Fibroblast of skin of back (primary cell): ENCODE measurements around the gene TRMT6. TPM values are rescaled to one million over a fixed set of nuclear protein-coding genes. Genes with fewer than 3 reads are reported as not detected.

Source experiments
- DNase-seq: peaks from one replicate; pipeline ENCODE4 v3.0.0-alpha.2; 2013
- polyA plus RNA-seq, 2 experiments: library from polyadenylated mRNA; unstranded; fragments of 120-200 nt; gene quantifications; one replicate each; pipeline ENCODE4 v1.2.1, GENCODE V29; 2013; ENCODE audit not compliant: insufficient read length in 2 of 2

The TRMT6 gene, protein sequence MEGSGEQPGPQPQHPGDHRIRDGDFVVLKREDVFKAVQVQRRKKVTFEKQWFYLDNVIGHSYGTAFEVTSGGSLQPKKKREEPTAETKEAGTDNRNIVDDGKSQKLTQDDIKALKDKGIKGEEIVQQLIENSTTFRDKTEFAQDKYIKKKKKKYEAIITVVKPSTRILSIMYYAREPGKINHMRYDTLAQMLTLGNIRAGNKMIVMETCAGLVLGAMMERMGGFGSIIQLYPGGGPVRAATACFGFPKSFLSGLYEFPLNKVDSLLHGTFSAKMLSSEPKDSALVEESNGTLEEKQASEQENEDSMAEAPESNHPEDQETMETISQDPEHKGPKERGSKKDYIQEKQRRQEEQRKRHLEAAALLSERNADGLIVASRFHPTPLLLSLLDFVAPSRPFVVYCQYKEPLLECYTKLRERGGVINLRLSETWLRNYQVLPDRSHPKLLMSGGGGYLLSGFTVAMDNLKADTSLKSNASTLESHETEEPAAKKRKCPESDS
- 12.3 TPM for polyA plus RNA-seq (2013, experiment 1 of 2; ENCODE audit: insufficient read length)
- polyA plus RNA-seq (2013, experiment 2 of 2; ENCODE audit: insufficient read length): 8.4 TPM

DNA sequence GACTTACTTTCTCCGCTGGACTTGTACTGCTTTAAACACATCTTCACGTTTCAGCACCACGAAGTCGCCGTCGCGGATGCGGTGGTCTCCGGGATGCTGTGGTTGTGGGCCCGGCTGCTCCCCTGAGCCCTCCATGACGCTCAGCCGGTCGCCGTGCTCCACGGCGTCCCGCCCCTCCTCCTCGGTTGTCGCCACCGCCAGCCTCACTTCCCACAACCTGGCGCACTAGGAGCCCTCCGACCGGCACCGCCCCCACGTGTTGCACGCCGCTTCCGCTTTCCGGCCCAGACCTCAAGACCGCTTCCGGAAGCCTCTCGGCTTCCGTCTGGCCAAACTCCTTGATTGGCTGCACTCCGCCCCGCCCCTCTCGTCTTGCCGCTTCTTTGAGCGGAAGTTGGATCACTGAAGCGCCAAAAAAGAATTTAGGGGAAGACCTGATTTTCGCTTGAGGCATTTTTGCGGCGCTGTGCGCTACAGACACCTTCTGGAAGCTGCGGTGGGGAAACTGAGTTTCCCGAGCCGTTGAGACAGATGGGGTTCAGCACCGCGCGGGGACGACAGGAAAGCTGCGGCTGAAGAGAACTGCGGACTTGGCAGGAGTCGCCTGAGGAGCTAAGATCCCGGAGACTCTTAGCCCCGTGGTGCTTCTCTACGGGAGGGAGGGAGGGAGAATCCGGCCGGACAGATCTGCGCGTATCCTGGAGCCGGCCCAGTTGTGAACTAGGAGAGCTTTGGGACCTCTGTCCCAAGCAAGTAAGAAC is at the start of gene TRMT6, which contains the start of gene MCM8:
TRMT6 (minus strand) TSS at position 263 of the 761 bp plus-strand sequence; CDS start at position 135, 128 bp downstream.
MCM8 (plus strand) TSS at position 382 of the 761 bp plus-strand sequence. CDS start 1,364 bp downstream, outside the sequence.
- peak; percentile 96 for DNase-seq

DNA sequence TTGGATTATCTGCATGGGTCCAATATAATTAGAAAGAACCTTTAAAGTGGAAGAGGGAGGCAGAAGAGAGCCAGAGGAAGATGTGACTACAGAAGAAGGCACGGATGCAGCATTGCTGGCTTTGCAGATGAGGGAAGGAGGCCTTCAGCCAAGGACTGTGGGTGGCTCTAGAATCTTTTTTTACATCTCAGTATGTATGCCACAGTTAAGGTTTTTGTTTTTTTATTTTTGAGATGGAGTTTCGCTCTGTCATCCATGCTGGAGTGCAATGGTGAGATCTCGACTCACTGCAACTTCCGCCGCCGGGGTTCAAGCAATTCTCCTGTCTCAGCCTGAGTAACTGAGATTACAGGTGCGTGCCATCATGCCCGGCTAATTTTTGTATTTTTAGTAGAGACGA is 49.5 kb upstream of the TRMT6 start:
- no peak for DNase-seq

DNA sequence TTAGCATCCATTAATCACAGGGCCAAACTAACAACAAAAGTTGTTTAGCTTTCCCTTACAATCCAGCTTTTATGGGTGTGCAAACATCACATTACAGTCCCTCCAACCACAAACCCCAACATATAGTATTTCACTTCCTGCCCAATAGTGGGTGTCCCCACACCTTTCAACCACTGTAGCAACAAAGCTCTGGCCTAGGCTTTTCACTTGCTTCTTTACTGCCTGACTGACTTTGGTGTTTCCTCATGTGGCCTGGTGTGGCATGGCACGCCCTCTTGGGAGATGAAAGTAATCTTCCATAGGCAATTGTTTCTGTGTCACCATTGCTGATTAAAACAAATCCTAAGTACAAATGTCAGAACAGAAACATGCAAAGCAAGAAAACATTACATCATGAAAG is 46.4 kb upstream of the TRMT6 start:
- no peak for DNase-seq

DNA sequence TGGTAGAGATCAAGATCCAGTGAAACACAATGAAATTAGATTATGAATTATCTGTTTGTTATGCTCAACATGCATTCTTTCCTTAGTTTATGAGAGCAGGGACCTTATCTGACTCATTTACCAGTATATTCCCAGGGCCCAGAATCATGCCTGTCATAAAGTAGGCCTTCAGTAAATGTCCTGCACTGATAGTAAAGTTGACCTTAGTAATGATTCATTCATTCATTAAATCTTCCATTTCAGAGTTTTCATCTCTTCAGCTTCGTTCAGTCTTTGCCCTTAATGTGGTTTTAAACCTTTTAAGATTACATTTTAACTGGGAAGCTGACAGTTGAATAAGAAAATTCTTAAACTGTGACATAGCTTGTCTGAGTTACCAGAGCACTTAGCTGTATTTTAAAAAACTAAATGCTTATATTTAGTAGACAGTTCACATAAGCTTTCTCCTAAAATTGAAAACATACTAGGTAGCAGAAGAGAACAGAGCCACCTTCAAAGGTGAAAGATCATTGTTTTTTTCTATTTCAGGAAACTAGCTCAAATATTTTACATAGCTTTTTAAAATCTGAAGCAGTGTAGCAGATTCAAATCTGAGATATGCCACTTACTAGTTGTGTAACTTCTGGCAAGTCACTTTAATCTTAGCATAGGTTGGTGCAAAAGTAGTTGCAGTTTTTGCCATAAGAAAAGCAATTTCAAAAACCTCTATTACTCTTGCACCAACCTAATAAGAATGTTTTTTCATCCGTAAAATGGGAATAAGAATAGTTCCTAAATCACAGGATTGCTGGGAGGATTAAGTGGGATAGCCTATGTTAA is 41.5 kb upstream of the TRMT6 start:
- peak; percentile 15 for DNase-seq

DNA sequence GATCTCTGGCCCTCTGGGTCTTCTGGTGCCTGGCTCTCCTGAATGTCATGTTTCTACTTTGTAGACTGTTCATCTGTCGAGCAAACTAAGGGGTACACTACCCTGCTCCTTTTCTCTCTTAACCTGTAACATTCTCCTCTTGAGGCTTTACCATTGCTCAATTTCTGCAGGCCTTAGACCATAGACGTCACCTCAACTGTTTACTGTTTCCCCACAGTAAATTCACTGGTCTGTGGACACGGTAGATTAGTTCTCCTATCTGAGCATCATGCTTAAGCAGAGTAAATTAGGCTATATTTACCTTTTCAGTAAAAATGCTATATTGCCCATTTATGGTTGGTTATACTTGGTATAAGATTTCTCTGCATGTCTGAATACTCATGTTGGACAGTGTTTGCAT is 40.6 kb upstream of the TRMT6 start:
- no peak for DNase-seq

DNA sequence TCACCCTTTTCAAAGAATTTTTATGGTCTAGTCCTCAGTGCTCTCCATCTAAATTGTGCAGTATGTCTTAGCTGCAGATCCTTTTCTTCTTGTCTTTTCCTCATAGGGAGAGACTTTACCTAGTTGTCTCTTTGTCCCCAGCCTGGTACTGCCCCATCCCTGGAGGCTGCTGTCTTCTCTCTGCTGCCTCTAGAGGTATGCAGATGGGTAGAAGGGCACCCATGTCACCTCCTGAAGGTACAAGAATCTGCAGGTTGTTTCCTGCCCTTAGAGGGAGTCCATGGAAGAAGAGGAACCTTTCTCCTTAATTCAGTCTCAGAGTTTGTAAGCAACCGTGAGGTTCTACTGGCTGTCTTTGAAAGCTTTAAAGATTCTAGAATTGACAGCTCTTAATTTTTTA is 39.2 kb upstream of the TRMT6 start:
- DNase-seq: no peak

DNA sequence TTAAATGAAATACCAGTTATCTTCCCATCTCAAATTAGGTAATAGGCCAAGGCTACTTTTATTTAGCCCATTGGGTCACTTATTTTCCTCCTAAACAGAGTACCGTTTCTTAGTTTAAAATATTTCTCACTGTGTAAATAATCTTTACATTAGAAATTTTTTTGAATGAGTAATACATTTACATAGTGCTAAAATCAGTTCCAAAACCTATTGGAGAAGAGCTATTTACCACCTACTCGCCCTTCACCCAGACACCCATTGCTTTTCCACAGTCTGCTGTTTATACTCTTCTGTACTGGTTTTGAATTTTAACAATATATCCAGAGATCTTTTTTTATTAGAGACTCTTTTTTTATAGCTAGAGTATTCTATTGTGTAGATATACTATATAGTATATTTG is 37.0 kb upstream of the TRMT6 start:
- no peak for DNase-seq

DNA sequence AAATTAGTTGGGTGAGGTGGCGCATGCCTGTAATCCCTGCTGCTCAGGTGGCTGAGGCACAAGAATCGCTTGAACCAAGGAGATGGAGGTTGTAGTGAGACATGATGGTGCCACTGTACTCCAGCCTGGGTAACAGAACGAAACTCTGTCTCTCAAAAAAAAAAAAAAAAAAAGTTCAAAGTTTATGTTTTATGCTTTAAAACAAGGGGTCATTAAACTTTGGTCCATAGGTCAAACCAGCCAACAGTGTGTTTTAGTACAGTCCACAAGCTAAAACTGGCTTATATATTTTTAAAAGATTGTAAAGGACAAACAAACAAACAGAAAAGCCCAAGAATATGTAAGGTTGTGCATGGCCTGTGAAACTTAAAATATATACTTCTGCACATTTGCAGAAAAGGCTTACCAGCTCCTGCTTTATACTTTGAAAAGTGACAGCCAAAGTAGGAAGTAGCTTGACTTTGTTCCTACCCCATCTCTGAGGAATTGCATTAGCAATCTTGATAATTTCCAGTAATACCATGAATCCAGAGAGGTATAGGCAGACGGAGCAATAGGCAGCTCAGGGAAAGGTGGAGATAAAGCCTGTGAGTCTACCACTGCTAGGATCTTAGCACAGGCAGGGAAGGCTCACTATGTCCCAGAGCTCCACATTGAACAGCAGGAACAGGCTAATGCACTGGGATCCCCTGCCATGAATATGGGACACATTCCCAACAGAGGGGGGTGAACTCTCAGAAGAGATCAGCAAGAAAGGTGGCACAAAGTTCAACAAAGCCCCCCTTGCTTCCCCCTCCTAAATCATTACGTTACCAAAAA is 30.6 kb upstream of the TRMT6 start:
- no peak for DNase-seq

DNA sequence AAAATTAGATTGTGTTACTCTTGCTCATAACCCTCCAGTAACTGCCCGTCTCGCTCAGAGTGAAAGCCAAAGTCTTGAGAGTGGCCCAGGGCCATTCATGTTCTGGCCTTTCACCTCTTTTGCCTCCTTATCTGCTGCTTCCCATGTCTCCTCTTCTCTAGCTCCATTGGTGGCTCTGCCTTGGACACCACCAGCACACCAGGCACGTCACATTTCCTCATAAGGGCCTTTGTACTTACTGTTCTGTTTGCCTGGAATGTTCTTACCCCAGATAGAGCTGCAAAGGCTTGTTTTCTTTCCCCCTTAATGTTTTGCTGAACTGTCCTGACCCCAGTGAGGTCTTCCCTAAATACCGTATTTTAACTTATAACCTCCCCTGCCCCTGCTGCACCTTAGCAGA is 29.5 kb upstream of the TRMT6 start:
- DNase-seq: no peak

DNA sequence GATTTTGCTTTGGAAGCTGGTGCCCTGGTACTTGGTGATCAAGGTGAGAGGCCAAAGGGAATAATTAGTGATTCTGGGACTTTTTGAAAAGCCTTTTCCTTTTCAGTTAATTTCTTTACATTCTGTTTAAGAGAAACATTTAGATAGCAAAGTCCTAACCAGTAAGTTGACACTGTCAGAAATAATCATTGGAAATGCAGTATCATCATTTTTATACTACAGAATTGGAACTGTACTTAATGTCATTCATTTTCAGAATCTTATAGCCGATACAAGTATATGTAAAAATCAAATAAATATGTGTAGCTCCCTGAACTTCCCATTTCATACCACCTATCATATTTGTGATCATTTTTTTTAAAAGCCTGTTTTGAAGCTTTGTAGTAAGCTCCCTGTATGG is 27.6 kb upstream of the TRMT6 start:
- no peak for DNase-seq

DNA sequence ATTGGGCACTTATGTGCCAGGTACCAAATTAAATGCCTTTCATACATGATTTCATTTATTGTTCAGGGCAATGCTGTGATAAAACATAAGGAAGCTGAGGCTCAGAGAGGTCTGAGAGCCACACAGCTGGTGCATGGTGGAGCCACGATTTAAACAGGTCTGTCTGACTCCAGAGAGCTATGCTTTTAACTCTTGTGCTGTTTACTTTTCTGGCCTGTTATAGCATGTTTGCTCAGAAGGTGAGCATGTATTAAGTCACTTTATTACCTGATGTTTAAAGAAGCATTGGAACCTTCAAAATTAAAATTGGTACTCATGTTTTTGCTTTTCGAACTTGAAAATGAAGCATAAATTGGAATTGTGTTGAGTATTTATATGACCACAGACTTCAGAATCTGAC is 26.9 kb upstream of the TRMT6 start:
- DNase-seq: no peak

DNA sequence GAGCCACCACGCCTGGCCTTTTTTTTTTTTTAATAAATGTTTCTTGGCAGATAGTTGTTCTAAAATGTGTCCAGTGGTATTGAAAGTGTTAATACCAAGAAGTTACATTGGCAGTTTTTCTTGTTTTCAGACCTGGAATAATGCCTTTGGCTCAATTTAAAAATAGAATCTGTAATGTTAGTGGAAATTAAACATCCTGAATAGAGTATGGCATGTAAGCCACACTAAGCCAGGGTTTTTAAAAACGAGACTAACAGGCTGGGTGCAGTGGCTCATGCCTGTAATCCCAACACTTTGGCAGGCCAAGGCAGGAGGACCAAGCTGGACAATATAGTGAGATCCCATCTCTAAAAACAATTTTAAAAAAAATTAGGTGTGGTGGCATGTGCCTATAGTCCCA is 25.4 kb upstream of the TRMT6 start:
- no peak for DNase-seq

DNA sequence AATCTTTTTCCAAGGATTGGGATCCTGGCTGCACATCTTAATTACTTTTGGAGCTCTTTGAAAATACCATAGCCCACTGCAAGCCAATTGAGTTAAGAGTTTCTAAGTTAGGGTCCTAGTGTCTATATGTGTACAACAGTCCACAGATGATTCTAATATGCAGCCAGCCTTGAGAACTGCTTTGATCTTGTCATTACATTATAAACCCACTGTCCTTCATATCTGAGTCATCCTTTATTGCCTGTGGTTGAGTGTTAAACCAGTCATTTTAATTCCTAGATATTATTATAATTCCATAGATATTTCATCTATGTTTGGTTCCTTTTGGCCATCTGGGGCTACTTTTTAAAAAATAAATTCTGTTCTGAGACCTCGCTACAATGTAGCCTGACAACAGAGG is 24.2 kb upstream of the TRMT6 start:
- DNase-seq: no peak

DNA sequence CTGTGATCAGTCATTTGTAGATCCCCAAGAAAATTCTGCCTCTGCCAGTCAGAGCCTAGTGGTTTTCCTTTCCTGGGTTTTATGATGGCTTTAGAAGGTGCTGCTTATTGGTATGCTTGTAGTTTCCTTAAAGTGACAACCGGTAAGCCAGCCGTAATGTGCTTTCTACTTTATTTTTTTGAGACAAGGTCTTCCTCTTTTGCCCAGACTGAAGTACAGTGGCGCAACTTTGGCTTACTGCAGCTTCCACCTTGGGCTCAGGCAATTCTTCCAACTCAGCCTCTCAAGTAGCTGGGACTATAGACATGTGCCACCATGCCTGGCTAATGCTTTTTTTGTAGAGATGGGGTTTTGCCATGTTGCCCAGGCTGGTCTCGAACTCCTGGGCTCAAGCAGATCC is 23.6 kb upstream of the TRMT6 start:
- DNase-seq: no peak

DNA sequence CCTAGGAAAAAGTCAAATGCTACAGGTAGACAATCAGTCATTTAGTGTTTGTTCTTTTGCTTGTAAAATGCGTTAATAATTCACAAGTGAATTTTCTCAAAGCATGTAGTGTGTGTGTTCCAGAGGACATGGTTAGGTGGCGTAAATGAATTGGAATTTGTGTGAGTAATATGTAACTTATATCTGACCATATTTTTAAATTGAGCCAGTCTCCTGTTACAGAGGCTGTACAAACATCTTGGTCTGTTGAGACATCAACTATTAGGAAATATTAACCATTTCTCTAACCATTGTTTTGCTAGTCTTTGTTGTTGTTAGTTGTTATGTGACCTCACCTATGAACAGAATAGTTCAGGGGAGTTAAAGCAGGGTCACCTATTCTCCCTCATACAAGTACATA is 22.8 kb upstream of the TRMT6 start:
- DNase-seq: peak; percentile 45

DNA sequence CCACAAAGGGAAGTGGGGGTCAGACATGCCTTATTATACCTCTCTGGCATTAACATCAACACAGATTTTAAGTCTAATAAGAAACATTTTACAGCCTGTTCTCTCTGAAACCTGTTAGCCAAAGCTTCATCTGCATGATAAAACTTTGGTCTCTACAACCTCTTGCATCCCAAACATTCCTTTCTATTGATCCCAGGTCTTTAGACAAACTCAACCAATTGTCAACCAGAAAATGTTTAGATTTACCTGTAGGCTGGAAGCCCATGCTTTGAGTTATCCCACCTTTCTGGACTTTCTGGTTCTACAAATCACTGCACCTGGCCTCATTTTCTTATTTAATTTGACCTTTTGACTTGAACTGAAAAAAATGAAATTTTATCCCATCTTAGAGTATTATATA is 20.9 kb upstream of the TRMT6 start:
- no peak for DNase-seq

DNA sequence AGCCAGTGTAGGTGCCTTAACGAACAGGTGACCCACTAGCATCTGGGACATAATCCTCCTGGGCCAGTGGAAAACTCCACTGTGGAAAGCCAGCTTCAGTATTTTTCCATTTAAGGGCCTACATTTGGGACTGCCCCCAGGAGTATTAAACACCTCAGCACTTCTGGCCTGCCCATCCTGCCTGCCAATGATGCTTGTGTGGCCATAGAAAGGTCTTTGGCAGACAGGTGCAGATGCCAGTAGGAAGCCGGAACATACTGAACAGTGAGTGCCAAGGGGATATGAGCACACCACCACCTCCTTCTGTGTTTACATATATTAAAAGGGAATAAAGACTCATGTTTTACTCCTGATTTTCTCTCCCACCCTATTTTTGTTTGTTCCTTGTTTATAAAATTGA is 20.0 kb upstream of the TRMT6 start:
- no peak for DNase-seq

DNA sequence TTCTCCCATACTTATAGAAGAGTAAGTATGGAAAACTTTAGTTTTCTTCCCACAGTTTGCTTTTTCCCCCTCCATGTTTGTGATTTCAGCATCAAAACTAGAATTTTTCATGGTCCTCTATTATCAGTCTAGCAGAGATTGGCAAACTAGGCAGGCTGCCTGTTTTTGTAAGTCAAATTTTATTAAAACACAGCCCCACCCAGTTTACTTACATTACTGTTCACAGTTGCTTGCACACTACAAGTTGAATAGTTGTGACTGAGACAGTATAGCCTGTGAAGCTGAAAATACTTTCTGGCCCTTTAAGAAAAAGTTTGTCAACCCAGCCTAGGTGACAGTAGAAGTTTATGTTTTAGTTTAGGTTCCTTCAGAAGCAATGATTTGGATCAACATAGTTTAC is 19.6 kb upstream of the TRMT6 start:
- DNase-seq: no peak

DNA sequence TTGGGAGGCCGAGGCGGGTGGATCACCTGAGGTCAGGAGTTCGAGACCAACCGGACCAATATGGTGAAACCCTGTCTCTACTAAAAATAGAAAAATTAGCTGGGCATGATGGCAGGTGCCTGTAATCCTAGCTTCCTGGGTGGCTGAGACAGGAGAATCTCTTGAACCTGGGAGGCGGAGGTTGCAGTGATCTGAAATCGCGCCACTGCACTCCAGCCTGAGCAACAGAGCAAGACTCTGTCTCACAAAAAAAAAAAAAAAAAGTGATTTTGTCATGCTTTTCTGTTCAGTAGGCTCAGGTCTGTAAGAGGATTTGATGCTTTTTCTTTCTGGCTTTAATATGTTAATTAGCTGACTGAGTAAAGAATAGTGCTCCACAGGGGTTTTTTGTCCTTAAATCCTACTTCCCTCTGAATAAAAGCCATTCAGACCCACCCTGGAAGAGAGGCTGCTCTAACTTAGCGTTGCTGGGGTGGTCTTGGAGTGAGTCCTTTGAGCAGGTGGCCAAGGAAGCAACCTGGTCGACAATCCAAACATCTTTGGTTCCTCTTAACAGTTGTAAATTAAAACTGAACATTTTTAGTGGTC is 19.1 kb upstream of the TRMT6 start:
- DNase-seq: no peak

DNA sequence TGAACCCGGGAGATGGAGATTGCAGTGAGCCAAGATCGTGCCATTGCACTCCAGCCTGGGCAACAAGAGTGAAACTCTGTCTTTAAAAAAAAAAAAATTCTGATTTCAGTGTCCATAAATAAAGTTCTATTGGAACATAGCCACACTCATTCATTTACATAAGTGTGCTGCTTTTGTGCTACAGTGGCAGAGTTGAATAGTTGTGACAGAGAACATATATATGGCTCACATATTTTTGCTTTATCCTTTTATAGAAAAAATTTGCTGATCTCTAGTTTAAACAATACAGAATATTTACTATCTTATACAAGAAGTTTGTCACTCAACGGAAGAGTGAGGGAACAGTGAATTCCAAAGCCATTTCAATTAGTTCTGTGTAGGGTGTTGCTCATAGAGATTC is 18.1 kb upstream of the TRMT6 start:
- no peak for DNase-seq

DNA sequence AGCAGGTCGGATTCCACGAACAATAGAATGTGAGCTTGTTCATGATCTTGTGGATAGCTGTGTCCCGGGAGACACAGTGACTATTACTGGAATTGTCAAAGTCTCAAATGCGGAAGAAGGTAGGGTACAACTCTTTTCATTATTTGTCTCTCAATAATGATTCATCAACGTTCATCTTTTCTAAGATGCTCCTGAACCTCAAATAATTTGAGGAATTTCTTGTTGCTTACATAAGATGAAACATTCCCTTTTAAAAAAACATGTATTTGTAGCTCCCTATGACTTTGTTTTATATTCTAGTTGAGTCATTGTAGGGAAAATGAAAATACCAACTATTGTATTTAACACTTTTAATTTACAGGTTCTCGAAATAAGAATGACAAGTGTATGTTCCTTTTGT is 17.1 kb upstream of the TRMT6 start:
- DNase-seq: peak; percentile 53

DNA sequence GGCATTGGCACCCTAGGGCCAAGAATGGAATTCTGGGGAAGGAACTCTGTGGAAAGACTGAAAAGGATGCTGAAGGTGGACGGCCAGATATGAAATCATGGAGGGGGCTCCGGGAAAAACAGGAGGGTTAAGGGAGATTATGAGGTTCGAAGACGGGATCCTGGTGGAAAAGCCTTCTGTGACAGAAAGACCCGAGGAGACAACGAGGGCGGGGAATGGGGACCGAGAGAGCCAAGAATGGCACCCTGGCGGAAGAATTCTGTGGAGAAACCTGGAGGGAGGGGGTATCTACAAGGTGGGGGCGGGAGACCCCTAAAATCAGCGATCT is 426 bp downstream of the TRMT6 start:
- DNase-seq: no peak
